ENCODE measurements around the gene GBP3. TPM values are rescaled to one million over a fixed set of nuclear protein-coding genes. Genes with fewer than 3 reads are reported as not detected.
A peak's percentile ranks its signal among the peaks of the same experiment; 100 is the strongest.
"Not testable (repeated sequence)": the region's sequence is repeated elsewhere in the genome, so short reads cannot be mapped to it uniquely, and the experiment has no call there.

GBP3 gene
- total and polyA plus RNA-seq, 10 of the 15 experiments (the other 5 are each of a cell fraction or from before 2014, with no cell fraction given): 0.21 to 3.1 (median 1.7) TPM

DNA sequence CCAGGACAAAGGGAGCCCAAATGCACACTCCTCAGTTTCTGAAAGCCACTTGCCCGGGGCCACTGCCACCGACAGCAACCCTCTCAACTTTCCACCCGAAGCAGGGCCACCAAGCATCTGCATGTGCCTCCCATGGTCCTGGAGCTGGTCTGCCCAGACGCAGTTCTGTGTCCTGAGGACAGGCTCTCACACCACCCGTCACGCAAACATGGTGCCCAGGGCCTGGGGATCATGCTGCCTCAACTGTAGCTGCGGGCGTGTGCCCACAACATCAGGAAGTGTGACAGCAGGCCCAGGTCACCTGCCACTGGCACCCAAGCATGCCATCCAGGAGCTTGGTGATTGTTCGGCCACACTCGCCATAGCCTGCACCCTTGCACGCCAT lies 28.0 kb upstream of the GBP3 start (continued):
- TF ChIP-seq, protein P1, sequence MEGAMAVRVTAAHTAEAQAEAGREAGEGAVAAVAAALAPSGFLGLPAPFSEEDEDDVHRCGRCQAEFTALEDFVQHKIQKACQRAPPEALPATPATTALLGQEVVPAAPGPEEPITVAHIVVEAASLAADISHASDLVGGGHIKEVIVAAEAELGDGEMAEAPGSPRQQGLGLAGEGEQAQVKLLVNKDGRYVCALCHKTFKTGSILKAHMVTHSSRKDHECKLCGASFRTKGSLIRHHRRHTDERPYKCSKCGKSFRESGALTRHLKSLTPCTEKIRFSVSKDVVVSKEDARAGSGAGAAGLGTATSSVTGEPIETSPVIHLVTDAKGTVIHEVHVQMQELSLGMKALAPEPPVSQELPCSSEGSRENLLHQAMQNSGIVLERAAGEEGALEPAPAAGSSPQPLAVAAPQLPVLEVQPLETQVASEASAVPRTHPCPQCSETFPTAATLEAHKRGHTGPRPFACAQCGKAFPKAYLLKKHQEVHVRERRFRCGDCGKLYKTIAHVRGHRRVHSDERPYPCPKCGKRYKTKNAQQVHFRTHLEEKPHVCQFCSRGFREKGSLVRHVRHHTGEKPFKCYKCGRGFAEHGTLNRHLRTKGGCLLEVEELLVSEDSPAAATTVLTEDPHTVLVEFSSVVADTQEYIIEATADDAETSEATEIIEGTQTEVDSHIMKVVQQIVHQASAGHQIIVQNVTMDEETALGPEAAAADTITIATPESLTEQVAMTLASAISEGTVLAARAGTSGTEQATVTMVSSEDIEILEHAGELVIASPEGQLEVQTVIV (IDR thresholded peaks at IDR 0.05; ENCODE audit: borderline replicate concordance, partially characterized antibody): no peak
- TF ChIP-seq, protein P2, sequence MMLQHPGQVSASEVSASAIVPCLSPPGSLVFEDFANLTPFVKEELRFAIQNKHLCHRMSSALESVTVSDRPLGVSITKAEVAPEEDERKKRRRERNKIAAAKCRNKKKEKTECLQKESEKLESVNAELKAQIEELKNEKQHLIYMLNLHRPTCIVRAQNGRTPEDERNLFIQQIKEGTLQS (IDR thresholded peaks at IDR 0.05; ENCODE audit: borderline replicate concordance, extremely low read depth, low read depth, low read length): no peak

DNA sequence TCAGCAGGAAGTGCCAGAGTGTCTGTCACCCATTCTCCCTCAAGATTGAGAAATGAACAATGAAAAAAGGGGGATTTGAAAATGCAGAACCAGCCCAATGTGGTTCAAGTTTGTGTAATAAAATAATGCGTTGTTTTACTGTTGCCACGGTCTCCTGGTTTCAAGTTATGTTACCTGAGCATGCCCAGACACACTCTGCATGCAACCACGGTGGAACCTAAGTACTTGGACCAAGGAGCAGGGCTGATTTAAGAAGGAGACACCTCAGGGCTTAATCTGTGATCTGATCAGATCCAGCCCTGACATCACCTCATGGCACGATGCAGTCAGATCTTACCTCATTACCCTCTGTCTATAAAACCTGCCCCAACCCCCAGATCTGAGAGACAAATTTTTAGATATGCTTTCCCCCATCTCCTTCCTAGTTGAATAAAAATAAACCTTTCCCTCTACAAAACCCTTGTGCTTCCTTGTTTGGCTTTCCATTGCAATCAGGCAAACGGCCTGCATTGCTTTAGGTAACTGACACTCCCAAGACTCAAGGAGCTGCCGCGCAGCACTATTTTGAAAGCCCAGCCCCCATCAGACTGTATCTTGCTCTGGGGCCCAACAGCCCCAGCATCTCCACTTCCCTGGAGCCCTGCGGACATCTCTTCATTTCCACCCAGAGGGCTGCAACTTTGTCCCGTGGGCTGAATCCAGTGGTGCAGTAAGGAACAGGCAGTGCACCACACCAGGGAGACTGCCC lies 27.4 kb upstream of the GBP3 start:
- H3K27me3 ChIP-seq (replicated peaks in 1 of 2; ENCODE audit: control insufficient read depth in 2 of 2, insufficient read depth in 2 of 2, low read length in 1 of 2); H3K4me3 ChIP-seq; H3K4me2 ChIP-seq (ENCODE audit: control insufficient read depth, insufficient read depth); POLR2A ChIA-PET; H4K20me1 ChIP-seq (ENCODE audit: control insufficient read depth, insufficient read depth); H3K9me3 ChIP-seq (replicated peaks; ENCODE audit: control insufficient read depth, insufficient read depth, low read length); FAIRE-seq; BruUV-seq (replicated peaks); H3K27ac ChIP-seq (ENCODE audit: control insufficient read depth, insufficient read depth); H3K4me1 ChIP-seq (ENCODE audit: control insufficient read depth, insufficient read depth, low read length); H3K9ac ChIP-seq (ENCODE audit: control insufficient read depth, insufficient read depth, low read length); H2AFZ ChIP-seq (ENCODE audit: control insufficient read depth, low read depth, low read length); CTCF ChIA-PET; in situ Hi-C loops (cut with MboI); intact Hi-C loops (cut with micrococcal nuclease; ENCODE audit: unreplicated experiment); SMC1A ChIA-PET (ENCODE audit: uncharacterized antibody, unreplicated experiment); H3K79me2 ChIP-seq (ENCODE audit: control insufficient read depth, insufficient read depth, low read length); RAD21 ChIA-PET (ENCODE audit: unreplicated experiment); DNase-seq (ENCODE audit: low read depth, low spot score): not testable (repeated sequence)
- TF ChIP-seq SPI1 (IDR thresholded peaks at IDR 0.05; ENCODE audit: borderline replicate concordance, insufficient read depth, low read depth, low read length): peak; percentile 26; the same call in 1 of the 2 replicates
- peak; percentile 23; the same call in 1 of the 3 replicates for ATAC-seq
- H3K36me3 ChIP-seq (ENCODE audit: control insufficient read depth in 2 of 2, insufficient read depth in 2 of 2, low read length in 1 of 2): peaks cover 0 to 14% of the 10 kb centered on the region in 2 experiments; a peak in 1 of 4 replicates
- WGBS (ENCODE audit: insufficient coverage, insufficient replicate concordance, low lambda C conversion rate, missing lambda C conversion rate): 76% methylated on average over 9 of the region's 9 CpGs

DNA sequence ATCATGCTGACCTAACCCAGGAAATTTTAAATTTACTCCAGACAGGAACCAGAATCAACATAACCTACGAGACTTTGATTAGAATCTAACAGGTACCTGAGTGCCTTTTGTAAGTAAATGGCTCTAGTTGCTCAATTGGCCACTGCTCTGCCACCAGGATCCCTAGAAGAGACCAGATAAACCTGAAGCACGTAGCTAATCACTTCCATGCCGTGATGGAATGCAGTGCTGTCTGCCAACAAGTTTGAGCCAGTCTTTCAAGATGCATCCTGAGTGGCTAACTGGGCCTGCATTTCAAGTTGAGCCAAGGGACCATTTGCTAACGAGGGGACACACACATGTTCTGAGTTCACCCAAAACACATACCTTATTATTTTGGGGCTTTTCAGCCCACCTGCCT lies 26.5 kb upstream of the GBP3 start:
- intact Hi-C loops (cut with micrococcal nuclease; ENCODE audit: unreplicated experiment); in situ Hi-C loops (cut with MboI); CTCF ChIA-PET: not testable (repeated sequence)

More for the DNA sequence above, 26.5 kb upstream of the GBP3 start:
- H3K4me1 ChIP-seq (ENCODE audit: control insufficient read depth, insufficient read depth, low read length); H3K9me3 ChIP-seq (replicated peaks; ENCODE audit: control insufficient read depth, insufficient read depth, low read length); POLR2A ChIA-PET; RAD21 ChIA-PET (ENCODE audit: unreplicated experiment); BruUV-seq (replicated peaks); H3K4me3 ChIP-seq; ATAC-seq; H3K79me2 ChIP-seq (ENCODE audit: control insufficient read depth, insufficient read depth, low read length); H3K27me3 ChIP-seq (replicated peaks in 1 of 2; ENCODE audit: control insufficient read depth in 2 of 2, insufficient read depth in 2 of 2, low read length in 1 of 2); H3K4me2 ChIP-seq (ENCODE audit: control insufficient read depth, insufficient read depth); H4K20me1 ChIP-seq (ENCODE audit: control insufficient read depth, insufficient read depth); H2AFZ ChIP-seq (ENCODE audit: control insufficient read depth, low read depth, low read length); SMC1A ChIA-PET (ENCODE audit: uncharacterized antibody, unreplicated experiment); H3K27ac ChIP-seq (ENCODE audit: control insufficient read depth, insufficient read depth); H3K9ac ChIP-seq (ENCODE audit: control insufficient read depth, insufficient read depth, low read length); DNase-seq (ENCODE audit: low read depth, low spot score): not testable (repeated sequence)
- FAIRE-seq: peak; percentile 86
- peaks cover 0 to 11% of the 10 kb centered on the region in 2 experiments; a peak in 1 of 4 replicates for H3K36me3 ChIP-seq (ENCODE audit: control insufficient read depth in 2 of 2, insufficient read depth in 2 of 2, low read length in 1 of 2)
- WGBS (ENCODE audit: insufficient coverage, insufficient replicate concordance, low lambda C conversion rate, missing lambda C conversion rate): 25% methylated on average over 2 of the region's 4 CpGs
